KG1 (cell line): ENCODE data around the gene OR1F1.
A peak's percentile ranks its signal among the peaks of the same experiment; 100 is the strongest.
"Not testable (repeated sequence)": the region's sequence is repeated elsewhere in the genome, so short reads cannot be mapped to it uniquely, and the experiment has no call there.

Experiments used
- DNase-seq: peaks from one replicate; lab custom pipeline; 2025; lab: John Stamatoyannopoulos, UW

Gene OR1F1

DNA sequence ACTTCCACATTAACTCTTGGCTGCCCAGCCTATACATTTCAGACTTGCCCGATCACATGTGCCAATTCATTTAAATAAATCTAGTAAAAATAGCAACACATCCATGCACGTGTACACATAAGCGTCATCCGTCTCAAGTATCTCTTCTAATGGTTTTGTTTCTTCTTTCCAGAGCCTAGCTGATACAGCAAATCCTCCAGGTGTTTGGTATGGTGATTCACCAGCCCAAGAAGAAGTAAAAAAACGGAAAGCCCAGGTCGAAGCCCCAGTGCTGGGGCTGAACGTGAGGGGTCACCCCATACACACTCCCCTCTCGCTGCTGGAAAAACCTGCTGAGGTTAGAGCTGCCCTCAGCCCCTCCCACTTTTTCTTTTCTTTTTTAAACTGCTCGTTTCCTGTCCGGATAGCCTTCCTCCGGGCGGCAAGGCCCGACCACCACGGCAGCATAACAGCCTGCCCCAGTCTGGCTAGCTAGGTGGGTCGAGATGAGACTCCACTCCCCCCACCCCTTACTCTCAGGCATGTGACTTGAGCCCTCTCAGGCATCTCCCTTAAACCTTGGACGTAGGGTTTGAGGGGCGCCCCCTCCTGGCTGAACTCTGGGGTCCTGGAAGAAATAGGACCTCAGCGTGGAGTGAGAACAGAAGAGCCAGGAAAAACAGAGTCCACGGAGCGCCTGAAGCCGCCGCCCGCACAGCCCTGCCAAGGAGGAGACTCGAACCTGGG is 13.9 kb upstream of the OR1F1 start:
- no peak for DNase-seq

GRCh38 chr16:3174618-3175148 is 13.3 kb upstream of the OR1F1 start:
- no peak for DNase-seq

DNA sequence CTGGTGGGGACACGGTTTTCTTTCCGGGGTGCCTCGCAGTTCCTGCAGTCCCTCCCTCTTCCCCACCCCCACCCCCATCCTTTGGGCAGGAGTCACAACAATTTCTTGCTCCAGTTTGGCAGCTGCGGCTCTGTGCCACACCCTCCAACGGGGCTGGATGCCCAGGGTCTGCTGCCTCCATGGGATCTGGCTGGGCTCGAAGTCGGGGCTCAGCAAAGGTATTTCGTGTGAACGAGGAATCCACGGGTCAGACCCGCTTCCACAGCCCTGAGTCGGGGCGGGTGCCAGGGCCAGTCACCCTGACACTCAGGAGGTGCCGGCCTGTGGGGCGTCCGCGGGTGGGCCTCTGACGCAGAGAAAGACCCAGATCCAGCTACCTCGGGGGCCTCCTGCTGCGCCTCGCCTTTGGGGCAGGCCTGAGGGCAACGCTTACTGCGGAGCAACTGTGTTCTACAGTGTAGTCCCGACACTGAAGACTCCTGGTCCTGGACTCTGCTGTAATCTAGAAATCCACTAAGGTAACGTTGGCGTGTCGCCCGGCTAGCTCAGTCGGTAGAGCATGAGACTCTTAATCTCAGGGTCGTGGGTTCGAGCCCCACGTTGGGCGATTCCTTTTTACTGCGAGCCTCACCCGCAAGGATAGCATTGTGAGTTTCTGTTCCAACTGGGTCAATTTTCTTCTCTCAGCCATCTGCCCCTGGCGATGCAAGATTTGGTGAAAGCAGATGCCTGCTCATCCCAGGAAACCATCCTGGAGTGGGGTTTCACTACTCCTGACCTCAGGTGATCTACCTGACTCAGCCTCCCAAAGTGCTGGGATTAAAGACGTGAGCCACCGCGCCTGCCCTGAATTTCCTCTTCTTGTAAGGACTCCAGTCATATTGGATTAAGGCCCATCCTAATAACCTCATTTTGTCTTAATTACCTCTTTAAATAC is 12.6 kb upstream of the OR1F1 start:
- no peak for DNase-seq

DNA sequence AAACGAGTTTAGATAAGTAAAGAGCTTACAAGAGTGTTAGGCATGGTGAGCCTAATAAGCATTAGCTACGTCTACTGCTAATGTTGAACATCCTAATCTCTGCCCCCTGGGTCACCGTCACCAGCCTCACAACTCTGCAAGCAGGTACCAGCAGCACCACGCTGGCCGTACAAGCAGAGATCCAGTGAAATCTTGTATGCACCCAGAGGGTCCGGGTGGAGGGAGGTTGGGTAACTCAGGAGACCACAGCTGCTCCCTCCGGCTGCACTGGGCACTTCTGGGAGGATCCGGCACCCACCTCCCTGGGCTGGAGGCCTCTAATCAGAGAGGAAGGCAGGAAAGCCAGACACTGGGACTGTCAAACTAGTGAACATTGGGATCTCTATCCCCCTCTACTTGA is 8.4 kb upstream of the OR1F1 start:
- no peak for DNase-seq

DNA sequence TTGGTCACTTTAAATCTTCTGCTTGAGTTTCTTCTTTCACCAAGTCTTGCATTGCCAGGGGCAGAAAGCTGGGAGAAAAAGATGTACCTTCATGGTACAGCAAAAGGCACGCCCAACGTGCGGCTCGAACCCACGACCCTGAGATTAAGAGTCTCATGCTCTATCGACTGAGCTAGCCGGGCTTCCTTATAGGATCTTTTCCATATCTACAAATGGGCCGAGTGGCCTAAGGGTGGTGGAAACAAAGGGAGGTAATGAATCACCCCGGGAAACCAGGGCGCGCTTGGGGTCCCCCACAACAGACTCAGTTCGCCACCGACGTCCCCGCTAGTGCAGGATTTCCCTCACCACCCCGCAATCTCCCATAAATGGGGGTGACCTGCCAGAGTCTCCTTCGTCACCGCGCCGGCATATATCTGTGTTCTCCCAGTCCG is 7.5 kb upstream of the OR1F1 start:
- no peak for DNase-seq

- DNase-seq, result not testable (repeated sequence)
Observed at GRCh38 chr16:3182293-3182607, 5.8 kb upstream of the OR1F1 start.

- peak; percentile 35 for DNase-seq
Observed at GRCh38 chr16:3182608-3183444, 5.2 kb upstream of the OR1F1 start.

GRCh38 chr16:3183445-3184139 is 4.4 kb upstream of the OR1F1 start:
- no peak for DNase-seq

DNA sequence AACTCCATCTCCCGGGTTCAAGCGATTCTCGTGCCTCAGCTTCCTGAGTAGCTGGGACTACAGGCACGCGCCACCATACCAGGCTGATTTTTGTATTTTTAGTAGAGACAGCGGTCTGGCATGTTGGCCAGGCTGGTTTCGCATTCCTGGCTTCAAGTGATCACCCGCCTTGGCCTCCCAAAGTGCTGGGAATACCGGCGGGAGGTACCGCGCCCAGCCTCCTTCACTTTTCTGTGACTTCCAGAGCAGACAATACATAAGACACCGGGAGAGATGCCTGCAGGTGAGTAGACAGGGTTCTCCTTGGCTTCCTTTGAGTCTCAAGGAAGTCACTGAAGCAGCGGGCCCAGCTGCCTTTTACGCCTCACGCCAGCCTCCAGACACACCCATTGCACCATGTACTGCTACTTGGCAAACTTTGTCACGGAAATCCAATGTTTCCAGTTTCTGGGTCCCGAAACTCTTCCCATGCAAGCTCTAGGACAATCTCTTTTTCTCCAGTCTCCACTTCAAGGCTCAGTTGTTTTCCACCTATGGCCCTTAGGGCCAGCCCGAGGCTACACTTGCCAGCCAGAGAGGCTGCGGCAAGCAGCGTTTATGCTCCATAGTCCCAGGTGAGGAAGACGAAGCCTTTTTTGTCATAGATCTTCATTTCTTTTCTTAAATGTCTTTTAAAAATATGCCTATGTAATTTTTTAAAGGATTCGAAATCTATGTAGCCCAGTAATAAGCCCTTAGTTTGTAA is 886 bp upstream of the OR1F1 start:
- no peak for DNase-seq

GRCh38 chr16:3188675-3188924 is 596 bp downstream of the OR1F1 start:
- DNase-seq, result no peak

DNA sequence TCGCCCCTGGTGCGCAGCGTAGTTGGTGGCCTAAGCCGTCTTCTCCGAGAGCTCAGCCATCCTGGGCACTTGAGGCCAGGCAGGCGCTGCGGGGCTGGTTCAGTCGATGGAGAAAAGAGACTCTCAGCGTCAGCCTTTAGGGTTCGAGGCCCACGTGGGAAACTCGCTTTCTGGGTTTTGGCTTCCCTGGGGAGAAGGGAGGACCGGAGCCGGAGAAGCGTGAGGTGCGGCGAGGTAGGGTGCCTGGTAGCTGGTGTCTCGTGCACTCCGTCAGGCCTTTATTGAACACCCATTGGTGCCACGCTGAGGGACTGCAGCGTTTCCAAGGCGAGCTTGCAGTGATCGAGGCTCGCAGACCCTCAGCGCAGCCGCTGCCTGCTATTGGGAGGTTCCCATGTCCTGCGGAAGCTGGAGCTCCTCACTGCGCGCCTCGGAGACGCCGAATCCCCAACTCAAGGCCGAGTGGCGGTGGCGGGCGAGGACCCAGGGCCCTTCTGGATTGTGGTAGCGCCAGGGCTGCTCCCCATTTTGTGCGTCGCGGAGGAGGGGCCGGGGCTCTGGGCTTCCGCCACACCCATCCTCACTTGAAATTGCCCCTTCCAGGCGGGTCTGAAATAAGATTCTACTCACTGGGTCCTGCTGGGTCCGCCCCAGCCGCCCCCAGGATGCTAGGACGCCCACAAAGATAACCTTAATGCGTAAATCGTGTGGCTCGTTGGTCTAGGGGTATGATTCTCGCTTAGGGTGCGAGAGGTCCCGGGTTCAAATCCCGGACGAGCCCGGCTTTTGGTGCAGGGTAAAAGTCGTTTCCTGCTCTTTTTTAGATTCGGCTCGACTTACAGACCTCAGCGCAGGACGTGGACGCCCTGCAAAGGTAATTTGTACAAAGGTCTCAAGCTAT is 1.2 kb downstream of the OR1F1 start:
- no peak for DNase-seq

- DNase-seq, result no peak
Observed at GRCh38 chr16:3189869-3190268, 1.9 kb downstream of the OR1F1 start.

- no peak for DNase-seq
Observed at GRCh38 chr16:3190949-3191353, 2.9 kb downstream of the OR1F1 start.

DNA sequence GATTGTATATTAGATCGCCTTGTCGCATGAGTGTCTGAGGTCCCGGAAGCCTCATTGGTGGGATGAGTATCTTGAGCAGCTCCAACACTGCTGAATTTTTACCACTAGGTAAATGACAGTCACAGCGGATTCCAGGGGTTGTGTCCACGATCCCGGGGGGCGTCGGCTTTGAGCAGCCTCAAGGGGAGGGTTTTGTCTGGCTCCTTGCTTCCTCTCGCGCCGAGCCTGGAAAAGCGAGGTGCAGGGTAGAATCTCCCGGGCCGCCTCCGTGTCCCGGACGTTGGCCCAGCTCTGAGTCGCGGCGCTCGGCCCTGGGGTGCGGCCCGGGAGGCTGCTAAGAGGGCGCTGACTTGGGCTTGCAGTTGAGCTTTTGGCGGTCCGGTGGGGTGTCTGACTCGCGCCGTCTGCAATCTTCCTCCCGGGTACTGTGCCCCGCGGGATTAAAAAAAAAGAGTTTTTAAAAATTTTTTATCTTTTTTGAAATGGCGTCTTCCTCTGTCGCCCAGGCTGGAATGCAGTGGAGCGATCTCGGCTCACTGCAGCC is 4.5 kb downstream of the OR1F1 start:
- DNase-seq, result no peak

GRCh38 chr16:3193221-3194212 is 5.5 kb downstream of the OR1F1 start:
- no peak for DNase-seq

DNA sequence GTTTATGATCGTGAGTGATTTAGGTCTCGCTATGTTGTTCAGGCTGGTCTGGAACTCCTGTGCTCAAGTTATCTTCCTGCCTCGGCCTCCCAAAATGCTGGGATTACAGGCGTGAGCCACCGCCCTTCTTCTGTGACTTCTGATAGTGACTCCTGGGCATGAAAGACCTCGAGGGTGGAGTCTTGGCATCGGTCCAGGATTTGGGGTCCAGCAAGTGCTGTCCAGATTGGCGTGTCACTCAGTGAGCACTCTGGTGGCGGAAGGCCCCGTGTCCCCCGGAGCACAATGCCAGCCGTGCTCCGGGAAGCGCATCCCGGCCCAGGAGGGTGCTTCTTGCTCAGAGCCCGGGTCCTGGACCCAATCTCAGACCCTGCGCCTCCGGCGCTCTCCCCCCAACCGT is 6.8 kb downstream of the OR1F1 start:
- DNase-seq, result no peak

GRCh38 chr16:3195975-3196374 is 8.0 kb downstream of the OR1F1 start:
- DNase-seq, result no peak

GRCh38 chr16:3197694-3198333 is 9.8 kb downstream of the OR1F1 start:
- not testable (repeated sequence) for DNase-seq
